HG02759 (cell line): ENCODE data around the gene PI4KA.
"Not testable (repeated sequence)": the region's sequence is repeated elsewhere in the genome, so short reads cannot be mapped to it uniquely, and the experiment has no call there.

Experiments used
- ATAC-seq: cut with Tn5 transposase; IDR thresholded peaks from one replicate; pipeline ENCODE4 v1.9.1; 2021; ENCODE audit warnings: mild to moderate bottlenecking, moderate library complexity; ENCODE audit not compliant: unreplicated experiment

Gene PI4KA

DNA sequence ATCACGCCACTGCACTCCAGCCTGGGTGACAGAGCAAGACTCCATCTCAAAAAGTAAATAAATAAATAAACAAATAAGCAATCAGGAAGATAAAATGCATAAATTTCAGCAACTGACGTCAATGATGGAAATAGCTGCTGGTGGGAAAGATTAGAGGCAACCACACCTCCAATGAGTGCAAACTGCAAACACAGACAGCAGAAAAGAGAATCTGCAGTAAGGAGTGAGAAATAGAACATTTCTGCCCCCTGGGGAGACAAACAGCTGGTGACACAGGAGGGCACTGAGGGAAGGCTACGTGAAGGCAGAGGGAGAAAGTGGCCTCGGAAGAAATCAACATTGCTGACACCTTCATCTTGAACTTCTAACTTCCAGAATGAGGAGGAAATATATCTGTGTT lies 6.5 kb downstream of the PI4KA start:
- ATAC-seq, result no peak

DNA sequence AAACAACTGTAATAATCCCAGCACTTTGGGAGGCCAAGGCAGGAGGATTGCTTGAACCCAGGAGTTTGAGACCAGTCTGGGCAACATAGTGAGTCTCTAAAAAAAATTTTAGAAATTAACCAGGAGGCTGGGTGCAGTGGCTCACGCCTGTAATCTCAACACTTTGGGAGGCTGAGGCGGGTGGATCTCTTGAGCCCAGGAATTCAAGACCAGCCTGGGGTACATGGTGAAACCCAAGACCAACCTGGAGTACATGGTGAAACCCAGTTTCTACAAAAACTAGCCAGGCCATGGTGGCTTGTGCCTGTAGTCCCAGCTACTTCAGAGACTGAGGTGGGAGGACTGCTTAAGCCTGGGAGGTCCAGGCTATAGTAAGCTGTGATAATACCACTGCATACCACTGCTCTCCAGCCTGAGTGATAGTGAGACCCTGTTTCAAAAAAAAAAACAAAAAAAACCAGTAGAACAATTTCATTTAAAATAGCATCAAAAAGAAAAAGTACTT lies 11.2 kb downstream of the PI4KA start:
- ATAC-seq, result no peak

DNA sequence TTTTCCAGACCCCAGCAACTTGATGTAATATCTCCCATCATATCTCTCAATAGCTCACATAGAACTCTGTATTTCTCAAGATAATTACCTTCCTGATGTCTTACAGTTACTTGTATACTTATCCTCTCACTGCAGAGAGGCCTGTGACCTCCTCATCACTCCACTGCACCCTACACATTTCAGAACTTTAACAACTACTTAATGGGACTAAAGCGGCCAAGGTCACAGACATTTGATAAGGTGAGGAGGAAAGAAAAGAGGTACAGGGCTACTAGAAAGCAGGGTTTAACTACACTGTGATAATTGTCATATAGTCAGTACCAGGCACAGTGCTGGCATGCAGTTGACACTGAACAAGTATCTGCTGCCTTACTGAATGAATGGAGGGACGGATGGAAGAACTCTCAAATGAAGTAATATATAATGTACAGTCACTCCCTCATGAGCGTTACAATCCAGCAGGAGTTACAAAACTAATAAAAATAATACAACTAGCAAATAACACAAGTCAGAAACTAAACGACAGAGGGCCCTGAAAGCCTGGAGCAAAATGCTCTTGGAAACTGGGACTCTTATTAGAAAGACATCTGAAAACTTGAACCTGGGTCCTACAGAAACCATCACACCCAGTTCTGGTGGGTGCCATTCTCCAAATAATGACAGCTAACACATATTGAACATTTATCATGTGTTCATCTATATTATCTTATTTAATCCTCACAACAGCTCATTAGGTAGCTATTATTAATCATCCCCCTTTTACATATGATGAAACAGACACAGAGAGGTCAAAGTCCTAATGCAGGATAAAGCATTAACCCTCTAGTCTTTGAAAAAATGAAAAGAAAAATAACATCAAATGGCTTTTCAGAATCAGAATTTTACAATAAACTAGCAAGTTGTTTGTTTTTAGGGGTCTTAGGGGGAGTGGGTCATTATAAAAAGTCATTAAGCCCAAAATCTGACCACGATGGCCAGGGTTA lies 14.3 kb downstream of the PI4KA start:
- no peak for ATAC-seq

DNA sequence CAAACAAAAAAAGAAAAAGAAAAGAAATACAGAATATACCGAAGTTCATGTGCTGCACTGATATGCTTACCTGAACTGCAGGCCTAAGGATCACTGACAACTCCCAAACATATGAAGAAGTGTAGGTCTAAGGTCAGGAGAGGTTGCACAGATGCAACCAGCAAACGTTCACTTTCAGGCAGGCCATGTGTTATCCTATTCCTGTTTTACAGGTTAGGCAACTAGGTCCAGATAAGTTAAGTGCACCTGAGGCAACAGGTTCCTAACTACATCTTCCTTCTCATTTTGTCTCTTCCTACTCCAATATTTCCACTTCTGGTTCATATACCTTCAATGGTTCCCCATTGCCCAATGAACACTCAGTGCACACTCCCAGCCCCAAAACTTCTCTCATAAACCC lies 15.1 kb downstream of the PI4KA start:
- ATAC-seq, result no peak

DNA sequence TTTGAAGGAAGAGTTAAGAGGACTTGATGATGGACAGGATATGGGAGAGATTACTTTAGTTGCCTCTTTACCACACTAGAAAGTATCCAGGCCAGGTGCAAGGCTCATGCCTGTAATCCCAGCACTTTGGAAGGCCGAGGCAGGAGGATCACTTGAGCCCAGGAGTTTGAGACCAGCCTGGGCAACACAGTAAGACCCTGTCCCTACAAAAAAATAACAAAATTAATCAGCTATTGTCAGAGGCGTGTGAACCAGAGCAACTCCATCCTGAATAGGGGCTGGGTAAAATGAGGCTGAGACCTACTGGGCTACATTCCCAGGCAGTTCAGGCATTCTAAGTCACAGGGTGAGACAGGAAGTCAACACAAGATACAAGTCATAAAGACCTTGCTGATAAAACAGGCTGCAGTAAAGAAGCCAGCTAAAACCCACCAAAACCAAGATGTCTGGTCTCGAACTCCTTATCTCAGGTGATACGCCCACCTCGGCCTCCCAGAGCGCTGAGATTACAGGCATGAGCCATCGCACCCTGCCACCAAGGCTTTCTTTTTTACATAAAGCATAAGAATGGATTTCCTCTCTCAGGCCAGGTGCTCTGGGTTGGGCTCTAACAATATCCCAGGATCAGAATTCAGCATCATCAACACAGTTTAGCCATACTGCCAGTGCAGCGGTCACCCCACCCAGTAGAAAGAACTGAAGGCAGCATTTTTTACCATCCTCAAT lies 17.8 kb downstream of the PI4KA start:
- ATAC-seq, result no peak

DNA sequence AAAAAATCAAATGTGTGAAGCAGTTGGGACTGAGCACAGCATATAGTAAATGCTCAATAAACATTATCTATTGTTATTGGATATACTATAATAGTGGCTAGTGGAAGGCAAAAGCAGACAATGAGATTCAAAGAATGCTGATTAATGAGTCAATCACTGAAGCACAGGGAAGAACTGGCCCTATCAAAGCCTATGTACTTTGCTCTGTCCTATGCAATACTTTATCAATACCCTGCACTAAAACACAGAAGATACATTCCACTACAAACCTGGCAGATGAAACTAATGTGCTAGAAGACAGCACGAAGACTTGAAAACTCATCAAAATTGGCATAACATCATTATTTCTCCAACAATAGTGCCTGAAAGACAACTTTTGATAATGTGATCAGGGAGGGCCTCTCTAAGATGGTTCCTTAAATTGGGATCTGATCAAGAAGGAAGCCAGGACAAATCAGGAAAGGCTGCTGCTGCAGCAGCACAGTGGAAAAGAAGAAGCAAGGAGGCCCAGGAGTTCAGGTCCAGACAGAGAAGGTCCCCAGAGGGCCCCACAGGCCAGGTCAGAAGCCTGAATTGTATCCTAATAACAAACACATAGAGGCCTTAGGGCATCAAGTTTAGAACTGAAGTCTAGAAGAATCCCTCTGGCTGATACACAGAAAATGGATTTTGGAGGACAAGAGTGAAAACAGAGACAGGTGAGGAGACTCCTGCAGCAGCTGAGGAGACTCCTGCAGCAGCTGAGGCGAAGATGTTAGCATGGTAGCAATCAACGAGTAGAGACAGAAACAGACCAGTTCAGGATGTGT lies 18.6 kb downstream of the PI4KA start:
- ATAC-seq, result no peak

DNA sequence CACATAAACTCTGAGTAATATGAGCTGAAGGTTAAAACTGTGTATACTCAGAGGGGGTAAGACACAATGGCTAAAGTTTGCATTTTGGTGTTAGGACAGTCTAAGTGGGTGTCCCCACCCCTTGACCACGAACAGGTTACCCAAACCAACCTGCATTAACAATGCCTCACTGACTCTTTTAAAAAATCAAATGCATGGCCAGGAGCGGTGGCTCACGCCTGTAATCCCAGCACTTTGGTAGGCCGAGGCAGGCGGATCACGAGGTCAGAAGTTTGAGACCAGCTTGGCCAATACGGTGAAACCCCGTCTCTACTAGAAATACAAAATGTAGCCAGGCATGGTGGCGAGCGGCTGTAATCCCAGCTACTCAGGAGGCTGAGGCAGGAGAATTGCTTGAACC lies 19.3 kb downstream of the PI4KA start:
- not testable (repeated sequence) for ATAC-seq

DNA sequence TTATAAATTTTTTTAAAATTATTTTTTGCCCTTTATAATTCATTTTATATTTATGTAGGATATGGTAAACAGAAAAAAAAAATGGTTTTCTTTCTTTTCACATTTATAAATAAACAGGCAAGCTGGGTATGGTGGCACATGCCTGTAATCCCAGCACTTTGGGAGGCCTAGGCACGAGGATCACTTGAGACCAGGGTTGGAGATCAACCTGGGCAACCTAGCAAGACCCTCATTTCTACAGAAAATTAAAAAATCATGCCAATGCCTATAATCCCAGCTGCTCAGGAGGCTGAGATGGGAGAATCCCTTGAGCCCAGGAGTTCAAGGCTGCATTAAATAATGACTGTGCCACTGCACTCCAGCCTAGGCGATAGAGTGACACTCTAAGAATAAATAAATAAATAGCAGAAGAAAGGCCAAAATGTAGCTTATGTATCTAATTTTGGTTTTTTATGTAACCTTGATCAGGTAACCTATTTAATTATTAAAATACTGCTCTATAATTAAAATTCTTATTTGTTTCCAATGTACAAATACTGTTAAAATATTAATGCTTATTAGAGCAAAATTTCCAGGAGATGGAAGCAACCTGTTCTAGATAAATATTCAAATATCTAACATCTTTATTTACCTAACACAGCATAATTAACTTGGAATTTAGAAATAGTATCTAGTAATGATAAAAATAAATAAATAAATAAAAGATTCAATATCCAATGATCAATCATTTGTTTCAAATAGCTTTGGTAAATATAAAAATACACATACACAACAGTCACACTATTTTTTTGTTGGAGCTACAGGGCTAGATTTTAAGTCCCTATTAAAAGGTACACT lies 21.4 kb downstream of the PI4KA start:
- no peak for ATAC-seq

DNA sequence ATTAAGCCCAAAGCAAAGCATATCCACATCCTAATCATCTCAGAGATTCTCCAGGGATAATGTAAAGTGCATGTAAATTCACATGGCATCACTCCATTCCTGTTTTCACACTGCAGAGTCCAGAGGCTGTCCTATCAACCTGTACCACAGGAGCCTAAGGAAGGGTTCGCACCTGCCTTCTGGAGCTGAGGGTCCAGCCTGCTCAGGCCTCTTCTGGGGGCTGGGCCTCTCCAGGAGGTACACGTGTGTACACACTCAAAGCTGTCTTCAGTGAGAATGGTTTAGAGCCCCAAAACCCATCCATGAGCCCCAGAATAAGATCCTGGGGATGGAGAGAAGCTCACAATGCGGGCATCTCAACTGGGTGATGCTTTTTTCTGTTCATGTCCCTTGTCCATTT lies 23.9 kb downstream of the PI4KA start:
- ATAC-seq, result no peak

DNA sequence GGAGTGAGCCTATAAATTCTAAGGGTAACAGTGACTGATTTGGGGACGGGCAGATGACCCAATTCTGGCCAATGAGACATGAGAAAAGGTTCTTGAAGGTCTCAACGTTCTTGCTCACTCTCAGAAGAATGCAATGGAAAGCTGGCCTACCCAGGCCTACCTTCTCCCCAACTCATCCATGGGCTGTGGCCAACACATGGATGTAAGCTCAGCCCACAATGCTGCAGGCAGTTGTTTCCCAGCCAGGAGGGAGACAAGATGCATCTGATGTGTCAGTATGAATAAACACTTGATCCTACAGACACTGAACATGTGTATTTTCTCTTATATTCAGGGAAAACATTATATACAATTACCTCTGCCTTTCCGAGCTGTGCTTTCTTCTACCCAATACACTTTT lies 24.4 kb downstream of the PI4KA start:
- ATAC-seq, result no peak

DNA sequence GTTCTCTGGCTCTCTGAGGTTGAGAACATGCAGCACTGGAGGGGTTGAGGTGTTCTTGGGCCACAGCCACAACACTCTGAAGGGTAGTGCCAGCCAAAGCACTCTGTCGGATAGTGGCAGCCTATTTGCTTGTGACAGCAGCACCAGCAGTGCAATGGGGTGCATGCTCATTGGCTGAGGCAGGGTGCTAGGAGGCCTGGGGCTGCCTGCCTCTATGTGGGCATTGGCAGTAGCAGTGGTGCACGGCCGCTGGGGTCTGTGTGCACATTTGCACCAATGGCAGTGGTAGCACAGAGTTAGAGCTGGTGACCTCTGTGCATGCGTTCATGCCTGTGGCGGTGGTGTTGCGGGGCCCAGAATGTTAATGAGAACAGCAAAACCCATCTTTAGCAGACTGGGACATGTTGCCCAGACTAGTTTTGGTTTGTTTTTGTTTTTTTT lies 25.4 kb downstream of the PI4KA start:
- ATAC-seq, result no peak

DNA sequence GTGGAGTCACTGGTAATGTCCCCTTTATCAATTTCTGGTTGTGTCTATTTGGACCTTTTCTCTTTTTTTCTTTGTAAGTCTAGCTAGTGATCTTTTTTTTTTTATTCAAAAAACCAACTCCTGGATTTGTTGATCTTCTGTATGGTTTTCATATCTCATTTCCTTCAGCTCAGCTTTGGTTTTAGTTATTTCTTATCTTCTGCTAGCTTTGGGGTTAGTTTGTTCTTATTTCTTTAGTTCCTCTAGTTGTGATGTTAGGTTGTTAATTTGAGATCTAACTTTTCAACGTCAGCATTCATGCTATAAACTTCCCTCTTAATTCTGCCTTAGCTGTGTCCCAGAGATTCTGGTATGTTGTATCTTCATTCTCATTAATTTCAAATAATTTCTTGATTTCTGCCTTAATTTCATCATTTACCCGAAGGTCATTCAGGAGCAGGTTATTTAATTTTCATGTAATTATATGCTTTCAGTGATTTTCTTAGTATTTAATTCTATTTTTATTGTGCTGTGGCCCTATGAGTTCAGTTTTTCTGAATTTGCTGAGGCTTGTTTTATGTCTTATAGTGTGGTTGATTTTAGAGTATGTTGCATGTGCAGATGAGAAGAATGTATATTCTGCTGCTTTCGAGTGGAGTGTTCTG lies 29.0 kb downstream of the PI4KA start:
- no peak for ATAC-seq

DNA sequence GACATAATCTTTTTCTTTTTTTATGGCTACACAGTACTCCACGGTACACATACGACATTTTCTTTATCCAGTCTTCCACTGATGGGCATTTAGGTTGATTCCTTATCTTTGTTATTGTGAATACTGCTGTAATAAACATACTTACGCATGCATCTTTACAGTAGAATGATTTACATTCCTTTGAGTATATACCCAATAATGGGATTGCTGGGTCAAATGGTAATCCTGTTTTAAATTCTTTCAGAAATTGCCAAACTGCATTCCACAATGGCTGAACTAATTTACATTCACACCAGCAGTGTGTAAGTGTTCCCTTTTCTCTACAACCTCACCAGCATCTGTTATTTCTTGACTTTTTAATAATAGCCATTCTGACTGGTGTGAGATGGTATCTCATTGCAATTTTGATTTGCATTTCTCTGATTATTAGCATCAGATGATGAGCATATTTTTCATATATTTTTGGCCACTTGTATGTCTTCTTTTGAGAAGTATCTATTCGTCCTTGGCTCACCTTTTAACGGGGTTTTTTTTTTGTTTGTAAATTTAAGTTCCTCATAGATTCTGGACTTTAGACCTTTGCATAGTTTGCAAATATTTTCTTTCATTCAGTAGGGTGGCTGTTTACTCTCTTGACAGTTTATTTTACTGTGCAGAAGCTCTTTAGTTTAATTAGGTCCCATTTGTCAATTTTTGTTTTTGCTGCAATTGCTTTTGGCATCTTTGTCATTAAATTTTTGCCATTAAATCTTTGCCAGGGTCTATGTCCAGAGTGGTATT lies 32.0 kb downstream of the PI4KA start:
- not testable (repeated sequence) for ATAC-seq

DNA sequence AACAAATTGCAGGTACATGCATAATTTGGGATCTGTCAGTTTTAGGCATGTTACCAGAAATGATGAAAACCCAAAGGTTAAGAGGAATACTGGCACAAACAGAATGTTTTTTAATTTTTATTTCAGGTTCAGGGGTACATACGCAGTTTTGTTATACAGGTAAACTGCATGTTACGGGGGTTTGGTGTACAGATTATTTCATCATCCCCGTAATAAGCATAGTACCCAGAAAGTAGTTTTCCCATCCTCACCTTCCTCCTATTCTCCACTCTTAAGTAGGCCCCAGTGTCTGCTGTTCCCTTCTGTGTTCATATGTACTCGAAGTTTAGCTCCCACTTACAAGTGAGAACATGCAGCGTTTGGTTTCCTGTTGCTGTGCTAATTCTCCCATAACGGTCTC lies 33.0 kb downstream of the PI4KA start:
- ATAC-seq, result no peak

DNA sequence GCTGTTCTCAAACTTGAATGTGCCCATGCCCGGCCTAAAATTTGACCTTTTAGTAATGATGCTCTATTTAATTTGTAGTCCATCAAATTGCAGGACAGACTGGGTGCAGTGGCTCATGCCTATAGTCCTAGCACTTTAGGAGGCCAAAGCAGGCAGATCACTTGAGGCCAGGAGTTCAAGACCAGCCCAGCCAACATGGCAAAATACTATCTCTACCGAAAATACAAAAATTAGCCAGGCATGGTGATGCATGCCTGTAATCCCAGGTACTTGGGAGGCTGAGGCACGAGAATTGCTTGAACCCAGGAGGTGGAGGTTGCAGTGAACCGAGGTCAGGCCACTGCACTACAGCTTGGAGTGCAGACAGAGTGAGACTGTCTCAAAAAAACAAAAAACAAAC lies 33.4 kb downstream of the PI4KA start:
- not testable (repeated sequence) for ATAC-seq

DNA sequence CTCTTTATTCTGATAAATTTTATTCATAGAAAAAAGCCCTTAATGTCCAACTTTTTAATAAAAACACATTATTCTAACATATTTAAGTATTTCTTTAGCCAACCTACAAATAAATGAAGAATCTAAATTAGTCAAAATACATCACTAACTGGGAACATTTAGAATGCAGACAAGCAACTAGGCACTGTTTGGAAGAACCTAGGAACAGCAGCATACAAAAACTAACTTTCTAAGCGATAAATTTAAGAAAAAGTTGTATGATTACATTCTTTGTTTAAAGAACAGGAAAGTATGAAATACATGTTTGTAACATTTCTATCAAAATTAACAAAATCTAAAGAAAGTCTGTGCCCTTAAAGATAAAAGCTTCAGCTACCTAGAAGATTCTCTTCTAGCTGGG lies 35.3 kb downstream of the PI4KA start:
- ATAC-seq, result no peak

DNA sequence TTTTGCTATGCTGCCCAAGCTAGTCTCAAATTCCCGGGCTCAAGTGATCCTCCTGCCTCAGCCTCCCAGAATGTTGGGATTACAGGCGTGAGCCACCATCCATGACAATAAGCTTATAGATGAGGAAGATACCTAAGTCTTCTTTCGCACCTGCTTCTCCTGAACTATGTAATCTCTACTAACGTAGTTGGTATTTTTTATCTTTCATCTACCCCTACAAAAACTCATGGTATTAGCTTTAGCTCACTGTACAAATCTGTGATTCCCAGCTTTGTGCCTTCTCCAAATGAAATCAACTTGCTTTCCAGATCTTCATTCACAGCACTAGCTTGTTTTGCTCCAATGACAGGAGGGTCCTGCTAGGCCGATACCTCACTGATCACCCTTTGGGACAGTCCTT lies 36.4 kb downstream of the PI4KA start:
- ATAC-seq, result no peak

DNA sequence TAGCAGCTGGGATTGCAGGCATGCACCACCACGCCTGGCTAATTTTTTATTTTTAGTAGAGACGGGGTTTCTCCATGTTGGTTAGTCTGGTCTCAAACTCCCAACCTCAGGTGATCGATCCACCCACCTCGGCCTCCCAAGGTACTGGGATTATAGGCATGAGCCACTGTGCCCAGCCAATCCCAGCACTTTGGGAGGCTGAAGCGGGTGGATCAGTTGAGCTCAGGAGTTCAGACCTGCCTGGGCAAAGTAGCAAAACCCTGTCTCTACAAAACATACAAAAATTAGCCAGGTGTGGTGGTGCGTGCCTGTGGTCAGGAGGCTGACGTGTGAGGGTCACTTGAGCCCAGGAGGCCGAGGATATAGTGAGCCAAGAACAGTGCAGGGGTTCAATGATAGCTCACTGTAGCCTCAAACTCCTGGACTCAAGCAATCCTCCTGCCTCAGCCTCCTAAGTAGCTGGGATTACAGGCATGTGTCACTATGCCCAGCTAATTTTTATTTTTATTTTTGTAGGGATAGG lies 36.8 kb downstream of the PI4KA start:
- ATAC-seq, result not testable (repeated sequence)

DNA sequence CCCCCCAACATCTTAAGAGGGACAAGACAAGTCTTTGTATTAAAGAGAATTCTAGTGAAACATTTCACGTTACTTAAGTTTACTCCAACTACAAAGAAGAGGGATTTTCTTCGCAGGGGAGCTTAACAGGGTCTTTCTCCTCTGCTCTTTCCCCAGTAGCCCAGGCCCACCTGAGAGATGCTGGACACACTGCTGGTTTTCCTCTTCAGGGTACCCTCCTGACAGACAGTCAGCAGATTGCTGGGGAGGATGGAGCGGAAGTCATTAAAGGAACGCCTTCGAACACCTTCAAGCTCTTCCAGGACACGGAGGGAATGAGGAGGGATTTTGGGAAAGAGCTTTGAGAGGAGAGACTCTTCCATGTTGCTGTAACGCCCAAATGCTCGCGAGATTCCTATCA lies 39.1 kb downstream of the PI4KA start:
- no peak for ATAC-seq
